GM12874 (cell line): ENCODE results near the gene DIO3.

Experiments
- TF ChIP-seq, protein P1 (sequence below): IDR thresholded peaks from 2 replicates; pipeline ENCODE4 v1.5.1; 2011; ENCODE audit warnings: low read depth, mild to moderate bottlenecking, control low read depth, low read length, moderate library complexity; ENCODE audit not compliant: insufficient read depth

DIO3 gene

DNA sequence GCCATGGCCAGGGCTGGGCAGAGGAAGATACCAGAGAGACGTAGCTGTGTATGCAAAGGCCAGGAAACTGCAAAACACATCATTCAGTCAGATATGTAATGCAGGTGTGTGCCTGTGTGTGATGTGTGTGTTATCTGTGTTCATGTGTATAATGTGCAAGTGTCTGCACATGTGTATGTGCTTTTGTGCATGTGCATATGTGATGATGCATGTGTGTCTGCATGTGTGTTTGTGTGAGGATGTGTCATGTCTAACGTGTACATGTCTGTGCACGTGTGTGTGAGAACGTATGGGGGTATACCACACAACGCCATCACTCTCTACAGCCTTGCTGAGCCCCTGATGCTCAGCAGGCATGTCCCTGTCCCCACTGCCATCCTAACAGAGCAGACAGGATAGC, 9.7 kb downstream of the DIO3 start:
- TF ChIP-seq, protein P1, sequence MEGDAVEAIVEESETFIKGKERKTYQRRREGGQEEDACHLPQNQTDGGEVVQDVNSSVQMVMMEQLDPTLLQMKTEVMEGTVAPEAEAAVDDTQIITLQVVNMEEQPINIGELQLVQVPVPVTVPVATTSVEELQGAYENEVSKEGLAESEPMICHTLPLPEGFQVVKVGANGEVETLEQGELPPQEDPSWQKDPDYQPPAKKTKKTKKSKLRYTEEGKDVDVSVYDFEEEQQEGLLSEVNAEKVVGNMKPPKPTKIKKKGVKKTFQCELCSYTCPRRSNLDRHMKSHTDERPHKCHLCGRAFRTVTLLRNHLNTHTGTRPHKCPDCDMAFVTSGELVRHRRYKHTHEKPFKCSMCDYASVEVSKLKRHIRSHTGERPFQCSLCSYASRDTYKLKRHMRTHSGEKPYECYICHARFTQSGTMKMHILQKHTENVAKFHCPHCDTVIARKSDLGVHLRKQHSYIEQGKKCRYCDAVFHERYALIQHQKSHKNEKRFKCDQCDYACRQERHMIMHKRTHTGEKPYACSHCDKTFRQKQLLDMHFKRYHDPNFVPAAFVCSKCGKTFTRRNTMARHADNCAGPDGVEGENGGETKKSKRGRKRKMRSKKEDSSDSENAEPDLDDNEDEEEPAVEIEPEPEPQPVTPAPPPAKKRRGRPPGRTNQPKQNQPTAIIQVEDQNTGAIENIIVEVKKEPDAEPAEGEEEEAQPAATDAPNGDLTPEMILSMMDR = no peak

DNA sequence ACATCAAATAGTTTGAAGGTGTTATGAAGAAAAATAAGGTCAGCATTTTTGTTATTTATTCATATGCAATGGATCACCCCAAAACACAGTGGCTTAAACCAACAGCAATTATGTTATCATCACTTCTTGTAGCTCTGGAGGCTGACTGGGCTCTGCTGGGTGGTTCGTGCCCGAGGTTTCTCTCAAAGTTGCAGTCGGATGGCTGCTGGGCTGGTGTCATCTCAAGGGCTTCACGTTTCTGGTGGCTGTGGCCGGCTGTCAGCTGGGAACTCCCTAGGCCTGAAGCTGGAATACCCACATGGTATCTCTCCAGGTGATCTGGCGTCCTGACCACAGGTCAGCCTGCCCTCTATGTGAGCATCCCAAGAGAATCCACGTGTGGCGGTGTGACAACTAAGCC, 12.0 kb downstream of the DIO3 start:
- TF ChIP-seq, protein P1 = no peak

DNA sequence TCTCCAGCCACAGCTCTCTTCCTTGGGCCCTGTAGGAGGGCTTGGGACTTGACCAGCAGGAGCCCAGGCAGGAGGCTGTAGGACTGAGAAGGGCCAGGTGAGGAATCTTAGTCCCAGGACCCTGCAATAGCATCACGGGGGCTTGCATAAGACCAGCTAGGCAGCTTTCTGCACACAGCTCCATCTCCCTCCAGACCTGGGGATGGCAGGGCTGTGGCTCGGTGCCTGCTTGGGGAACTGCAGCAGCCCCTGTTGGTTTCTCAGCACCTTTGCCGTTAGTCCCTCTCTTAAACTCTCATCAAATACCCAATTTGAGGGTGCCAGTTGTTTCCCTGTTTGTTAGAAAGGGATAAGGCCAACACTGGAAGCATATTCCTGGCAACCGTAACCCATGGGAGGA, 14.3 kb downstream of the DIO3 start:
- TF ChIP-seq, protein P1 = no peak

DNA sequence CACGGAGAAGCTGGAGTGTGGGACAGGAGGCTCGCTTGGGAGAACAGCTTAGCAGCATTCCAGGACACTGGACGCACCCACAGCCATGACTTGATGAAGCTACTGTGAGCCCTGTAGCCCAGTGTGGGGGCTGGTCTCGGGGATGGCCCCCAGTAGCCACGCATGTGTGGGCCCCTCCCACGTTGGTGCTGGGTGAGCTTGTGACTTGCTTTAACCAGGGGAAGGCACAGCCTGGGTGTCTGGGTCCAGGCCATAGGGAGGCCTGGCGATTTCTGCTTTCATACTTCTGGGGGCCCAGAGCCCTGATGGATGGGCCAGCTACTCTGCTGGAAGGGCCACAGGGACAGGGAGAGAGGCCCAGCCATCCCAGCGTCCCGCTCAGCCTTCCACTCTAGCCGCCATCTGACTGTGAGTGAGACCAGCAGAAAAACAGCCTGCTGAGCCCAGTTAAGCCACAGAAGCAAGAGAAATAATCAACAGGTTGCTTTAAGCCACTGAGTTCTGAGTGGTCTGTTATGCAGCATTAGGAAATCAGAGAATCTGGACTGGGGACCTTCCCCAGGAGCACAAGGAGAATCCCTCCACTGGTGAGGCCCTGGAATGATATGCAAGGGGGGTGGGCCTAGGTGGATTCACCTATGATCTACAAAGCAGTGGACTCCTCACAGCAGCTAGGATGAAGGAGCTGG, 16.1 kb downstream of the DIO3 start:
- TF ChIP-seq, protein P1 = no peak

DNA sequence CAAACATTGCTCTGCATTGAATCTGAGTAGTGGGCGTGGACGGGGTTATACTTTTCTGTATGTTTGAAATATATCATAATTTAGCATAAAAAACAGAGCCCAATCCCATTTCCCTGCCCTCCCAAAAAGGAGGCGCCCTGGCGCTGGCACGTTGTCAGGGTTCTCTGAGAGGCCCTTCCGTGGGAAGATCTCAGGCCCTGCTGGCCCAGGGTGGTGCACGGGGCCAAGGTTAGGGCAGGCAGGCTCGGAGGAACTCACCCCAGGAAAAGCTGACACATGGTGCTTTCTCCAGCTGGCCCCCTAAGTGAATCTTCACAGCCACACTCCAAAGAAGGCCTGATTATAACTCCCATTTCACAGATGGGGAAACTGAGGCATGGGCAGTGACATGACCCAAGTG, 17.2 kb downstream of the DIO3 start:
- TF ChIP-seq, protein P1 = no peak

DNA sequence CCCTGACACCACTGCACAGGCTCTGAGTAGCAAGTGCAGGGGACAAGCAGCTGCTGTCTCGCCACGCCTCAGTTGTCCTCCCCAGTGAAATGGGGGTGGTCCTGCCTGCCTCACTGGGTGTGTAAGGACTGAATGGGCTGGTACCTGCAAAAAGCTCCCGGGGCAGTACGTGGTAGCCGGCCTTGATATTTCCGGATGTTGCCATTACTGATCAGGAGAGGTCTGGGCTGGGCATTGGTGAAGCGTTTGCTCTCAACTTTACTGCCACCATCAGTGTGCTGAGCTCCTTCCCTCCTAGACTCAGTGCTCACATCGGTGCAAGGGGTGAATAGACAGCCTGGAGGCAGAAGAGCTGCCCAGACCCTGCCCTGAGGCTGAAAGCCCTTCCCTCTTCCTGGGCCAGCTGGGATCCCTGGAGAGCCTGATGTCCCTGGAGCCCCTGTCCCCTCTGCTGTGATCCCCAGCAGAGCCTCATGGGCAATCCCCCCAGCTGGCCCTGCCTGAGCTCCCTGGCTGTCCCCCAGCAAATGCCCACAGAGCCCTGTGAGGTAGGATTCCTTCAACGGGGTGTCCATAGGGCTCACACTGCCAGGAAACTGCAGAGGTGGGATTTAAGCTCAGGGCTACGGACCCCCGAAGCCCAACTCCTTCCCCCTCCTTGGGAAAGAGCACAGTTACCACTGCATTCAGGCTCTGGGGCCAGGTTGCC, 18.2 kb downstream of the DIO3 start:
- TF ChIP-seq, protein P1 = no peak

DNA sequence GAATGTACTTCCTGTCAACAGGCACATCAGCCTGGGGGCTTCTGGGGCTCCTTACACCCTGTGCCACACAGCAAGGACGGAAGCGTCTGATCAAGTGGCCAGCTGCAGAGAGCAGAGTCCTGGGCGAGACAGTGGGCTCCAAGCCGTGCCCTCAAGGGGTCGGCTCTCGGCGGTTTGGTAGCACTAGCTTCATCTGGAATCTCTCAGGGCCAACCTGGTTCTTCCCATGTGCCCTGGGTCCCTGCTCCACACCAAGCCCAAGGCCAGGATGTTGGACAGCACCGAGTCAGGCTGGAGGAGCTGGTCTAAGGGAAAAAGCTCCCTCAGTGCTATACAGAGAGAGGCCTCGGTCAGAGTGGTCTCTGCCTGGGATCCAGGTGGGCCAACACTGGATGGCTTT, 20.5 kb downstream of the DIO3 start:
- TF ChIP-seq, protein P1 = no peak
